ENCODE measurements around the gene TNP1.

DNA sequence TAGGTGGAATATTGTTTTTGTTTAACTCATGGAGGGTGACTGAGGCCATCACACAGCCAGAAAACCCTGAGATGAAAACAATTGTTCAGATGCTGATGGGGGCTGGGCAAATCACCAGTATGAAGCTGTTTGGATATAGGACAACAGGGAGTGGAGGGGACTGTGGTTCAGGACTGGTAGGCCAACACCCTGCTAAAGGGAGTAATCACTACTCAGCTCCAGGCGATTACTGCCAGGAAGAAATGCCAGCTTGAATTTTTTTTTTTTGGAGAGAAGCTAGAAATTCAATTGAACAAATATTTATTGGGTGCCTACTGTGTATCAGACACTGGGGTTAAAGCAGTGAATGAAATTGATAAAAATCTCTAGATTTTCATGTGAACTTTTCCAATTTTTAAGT lies 37.4 kb downstream of the TNP1 start:
- TF ChIP-seq, protein P1, sequence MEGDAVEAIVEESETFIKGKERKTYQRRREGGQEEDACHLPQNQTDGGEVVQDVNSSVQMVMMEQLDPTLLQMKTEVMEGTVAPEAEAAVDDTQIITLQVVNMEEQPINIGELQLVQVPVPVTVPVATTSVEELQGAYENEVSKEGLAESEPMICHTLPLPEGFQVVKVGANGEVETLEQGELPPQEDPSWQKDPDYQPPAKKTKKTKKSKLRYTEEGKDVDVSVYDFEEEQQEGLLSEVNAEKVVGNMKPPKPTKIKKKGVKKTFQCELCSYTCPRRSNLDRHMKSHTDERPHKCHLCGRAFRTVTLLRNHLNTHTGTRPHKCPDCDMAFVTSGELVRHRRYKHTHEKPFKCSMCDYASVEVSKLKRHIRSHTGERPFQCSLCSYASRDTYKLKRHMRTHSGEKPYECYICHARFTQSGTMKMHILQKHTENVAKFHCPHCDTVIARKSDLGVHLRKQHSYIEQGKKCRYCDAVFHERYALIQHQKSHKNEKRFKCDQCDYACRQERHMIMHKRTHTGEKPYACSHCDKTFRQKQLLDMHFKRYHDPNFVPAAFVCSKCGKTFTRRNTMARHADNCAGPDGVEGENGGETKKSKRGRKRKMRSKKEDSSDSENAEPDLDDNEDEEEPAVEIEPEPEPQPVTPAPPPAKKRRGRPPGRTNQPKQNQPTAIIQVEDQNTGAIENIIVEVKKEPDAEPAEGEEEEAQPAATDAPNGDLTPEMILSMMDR (IDR thresholded peaks at IDR 0.05) = no peak
- TF ChIP-seq POLR2A (IDR thresholded peaks at IDR 0.05) = no peak
